ENCODE measurements around the gene PHTF2. TPM values are rescaled to one million over a fixed set of nuclear protein-coding genes. Genes with fewer than 3 reads are reported as not detected.
A peak's percentile ranks its signal among the peaks of the same experiment; 100 is the strongest.

The PHTF2 gene
- total and polyA plus RNA-seq, 7 donors: 16.7 to 101 (median 51.7) TPM

DNA sequence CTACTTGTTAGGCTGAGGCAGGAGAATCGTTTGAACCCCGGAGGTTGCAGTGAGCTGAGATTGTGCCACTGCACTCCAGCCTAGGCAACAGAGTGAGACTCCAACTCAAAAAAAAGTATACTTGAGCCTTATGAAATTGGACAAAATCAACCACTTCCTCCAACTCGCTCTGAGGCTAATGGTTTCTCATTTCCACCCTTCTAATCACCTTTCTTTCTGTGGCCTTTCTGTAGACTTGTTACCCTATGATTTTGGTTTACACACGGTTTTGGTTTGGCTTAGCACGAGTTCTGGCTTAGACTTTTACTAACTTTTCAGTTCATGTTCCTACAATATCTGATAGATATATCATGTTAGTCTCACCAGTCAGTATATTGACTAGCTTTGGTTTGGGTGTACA, 152.0 kb downstream of the PHTF2 start:
- peaks cover 0 to 46% of the 10 kb centered on the region in 2 donors for H3K36me3 ChIP-seq (ENCODE audit: insufficient read depth in 1 of 2, low read depth in 1 of 2)
- H3K4me3 ChIP-seq: no peak overlapping the region
- no peaks in the 10 kb centered on the region for H3K9me3 ChIP-seq
- 95 to 97% (median 95%) methylated on average over 5 of the region's 5 CpGs for WGBS, 3 donors
- H3K27ac ChIP-seq: no peak overlapping the region
- no peaks in the 10 kb centered on the region for H3K27me3 ChIP-seq (ENCODE audit: insufficient read depth in 3 of 3, low read length in 2 of 3)
- no peaks in the 10 kb centered on the region for H3K4me1 ChIP-seq
- intact Hi-C loops (cut with DNase I): no loop called here
- ATAC-seq: no peak
- TF ChIP-seq, protein P1, sequence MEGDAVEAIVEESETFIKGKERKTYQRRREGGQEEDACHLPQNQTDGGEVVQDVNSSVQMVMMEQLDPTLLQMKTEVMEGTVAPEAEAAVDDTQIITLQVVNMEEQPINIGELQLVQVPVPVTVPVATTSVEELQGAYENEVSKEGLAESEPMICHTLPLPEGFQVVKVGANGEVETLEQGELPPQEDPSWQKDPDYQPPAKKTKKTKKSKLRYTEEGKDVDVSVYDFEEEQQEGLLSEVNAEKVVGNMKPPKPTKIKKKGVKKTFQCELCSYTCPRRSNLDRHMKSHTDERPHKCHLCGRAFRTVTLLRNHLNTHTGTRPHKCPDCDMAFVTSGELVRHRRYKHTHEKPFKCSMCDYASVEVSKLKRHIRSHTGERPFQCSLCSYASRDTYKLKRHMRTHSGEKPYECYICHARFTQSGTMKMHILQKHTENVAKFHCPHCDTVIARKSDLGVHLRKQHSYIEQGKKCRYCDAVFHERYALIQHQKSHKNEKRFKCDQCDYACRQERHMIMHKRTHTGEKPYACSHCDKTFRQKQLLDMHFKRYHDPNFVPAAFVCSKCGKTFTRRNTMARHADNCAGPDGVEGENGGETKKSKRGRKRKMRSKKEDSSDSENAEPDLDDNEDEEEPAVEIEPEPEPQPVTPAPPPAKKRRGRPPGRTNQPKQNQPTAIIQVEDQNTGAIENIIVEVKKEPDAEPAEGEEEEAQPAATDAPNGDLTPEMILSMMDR (IDR thresholded peaks at IDR 0.05): no peak
- no peak for DNase-seq

DNA sequence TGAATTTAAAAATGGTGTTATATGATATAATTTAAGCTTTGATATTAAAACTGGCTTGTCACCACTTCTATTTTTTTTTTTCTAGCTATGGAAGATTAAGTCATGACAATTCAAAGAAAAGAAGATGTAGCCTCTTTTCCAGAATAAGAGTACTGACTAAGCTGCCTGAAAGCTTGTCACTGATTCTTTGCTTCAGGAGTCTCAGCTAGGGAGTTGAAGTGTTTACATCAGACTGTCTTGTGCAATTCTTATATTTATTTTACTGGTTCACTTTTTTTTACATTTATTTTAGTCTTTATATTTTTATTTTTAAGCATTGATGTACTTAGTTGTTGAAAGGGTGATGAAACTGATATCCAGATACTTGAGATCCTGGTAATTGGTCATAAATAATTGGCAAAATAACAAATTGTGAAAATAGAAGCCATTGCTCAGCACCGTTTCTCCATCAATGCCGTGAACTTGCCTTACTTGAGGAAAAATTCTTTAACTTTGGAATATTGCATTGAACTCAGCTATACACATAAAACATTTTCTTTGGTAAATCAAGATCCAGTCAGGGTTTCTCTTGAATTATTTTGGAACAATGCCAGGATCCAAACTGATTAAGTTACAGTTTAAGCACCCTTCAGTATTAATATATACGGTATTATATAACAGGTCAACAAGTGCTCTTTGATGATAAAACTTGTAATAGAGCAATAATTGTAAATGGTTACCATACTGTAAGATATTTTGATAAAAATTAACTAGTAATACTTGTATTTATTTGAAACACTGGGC, 156.4 kb downstream of the PHTF2 start:
- no peak for DNase-seq
- Histone ChIP-seq H3K27ac (no peak overlapping the region), H3K4me1 (no peaks in the 10 kb centered on the region), H3K36me3 (ENCODE audit: insufficient read depth in 1 of 2, low read depth in 1 of 2) (peaks cover 0 to 59% of the 10 kb centered on the region in 2 donors), H3K27me3 (ENCODE audit: insufficient read depth in 3 of 3, low read length in 2 of 3) (no peaks in the 10 kb centered on the region), H3K9me3 (no peaks in the 10 kb centered on the region), H3K4me3 (no peak overlapping the region)
- TF ChIP-seq, protein P1 (IDR thresholded peaks at IDR 0.05): no peak
- intact Hi-C loops (cut with DNase I): no loop called here
- ATAC-seq: peak in 1 of 4 donors; percentile 51
- WGBS, 3 donors: 42 to 68% (median 52%) methylated on average over 3 of the region's 3 CpGs

DNA sequence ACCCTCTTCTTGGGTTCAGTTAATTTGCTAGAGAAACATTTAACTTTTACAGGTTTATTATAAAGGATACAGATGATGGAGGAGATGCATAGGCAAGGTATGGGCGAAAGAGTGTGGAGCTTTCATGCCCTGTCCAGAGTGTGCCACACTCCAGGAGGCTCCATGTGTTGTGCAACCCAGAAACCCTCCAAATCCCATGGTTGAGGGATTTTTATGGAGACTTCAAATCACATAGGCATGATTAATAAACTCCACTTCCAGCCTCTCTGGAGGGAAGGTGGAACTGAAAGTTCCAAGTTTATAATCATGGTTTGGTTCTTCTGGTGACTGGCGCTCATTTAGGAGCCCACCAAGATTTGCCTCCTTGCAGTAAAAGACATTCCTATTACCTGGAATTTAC, 159.9 kb downstream of the PHTF2 start:
- no peak overlapping the region for H3K4me3 ChIP-seq
- H3K4me1 ChIP-seq: no peaks in the 10 kb centered on the region
- TF ChIP-seq, protein P1 (IDR thresholded peaks at IDR 0.05): no peak
- H3K27ac ChIP-seq: no peak overlapping the region
- H3K9me3 ChIP-seq: no peaks in the 10 kb centered on the region
- ATAC-seq (no peak), DNase-seq (no peak)
- peaks cover 0 to 28% of the 10 kb centered on the region in 2 donors for H3K36me3 ChIP-seq (ENCODE audit: insufficient read depth in 1 of 2, low read depth in 1 of 2)
- WGBS, 3 donors: 96 to 100% (median 99%) methylated on average over 2 of the region's 2 CpGs
- no peaks in the 10 kb centered on the region for H3K27me3 ChIP-seq (ENCODE audit: insufficient read depth in 3 of 3, low read length in 2 of 3)
- intact Hi-C loops (cut with DNase I): no loop called here

DNA sequence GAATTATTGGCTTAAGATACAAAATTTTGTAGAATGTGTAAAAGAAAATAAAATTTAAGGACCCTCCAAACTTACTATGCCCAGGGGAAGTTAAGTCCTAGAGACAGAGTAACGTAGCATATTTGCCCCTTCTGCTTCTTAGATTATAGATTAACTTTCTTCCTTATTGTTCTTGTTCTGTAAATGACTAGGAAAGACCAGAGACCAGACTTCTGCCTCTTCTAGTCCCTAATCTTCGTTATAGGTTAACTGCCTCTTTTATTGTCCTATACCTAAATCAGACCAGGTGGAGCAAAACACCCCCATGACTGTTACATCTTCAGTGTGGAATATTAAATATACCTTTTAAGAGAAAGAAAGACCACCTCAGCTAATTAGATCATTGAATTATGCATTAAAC, 160.5 kb downstream of the PHTF2 start:
- ATAC-seq (no peak), DNase-seq (no peak)
- TF ChIP-seq, protein P1 (IDR thresholded peaks at IDR 0.05): no peak
- no peak overlapping the region for H3K4me3 ChIP-seq
- peaks cover 0 to 23% of the 10 kb centered on the region in 2 donors for H3K36me3 ChIP-seq (ENCODE audit: insufficient read depth in 1 of 2, low read depth in 1 of 2)
- no peaks in the 10 kb centered on the region for H3K9me3 ChIP-seq
- intact Hi-C loops (cut with DNase I): no loop called here
- H3K27ac ChIP-seq: no peak overlapping the region
- WGBS, 3 donors: 90 to 93% (median 92%) methylated on average over 2 of the region's 2 CpGs
- H3K27me3 ChIP-seq (ENCODE audit: insufficient read depth in 3 of 3, low read length in 2 of 3): no peaks in the 10 kb centered on the region
- no peaks in the 10 kb centered on the region for H3K4me1 ChIP-seq

DNA sequence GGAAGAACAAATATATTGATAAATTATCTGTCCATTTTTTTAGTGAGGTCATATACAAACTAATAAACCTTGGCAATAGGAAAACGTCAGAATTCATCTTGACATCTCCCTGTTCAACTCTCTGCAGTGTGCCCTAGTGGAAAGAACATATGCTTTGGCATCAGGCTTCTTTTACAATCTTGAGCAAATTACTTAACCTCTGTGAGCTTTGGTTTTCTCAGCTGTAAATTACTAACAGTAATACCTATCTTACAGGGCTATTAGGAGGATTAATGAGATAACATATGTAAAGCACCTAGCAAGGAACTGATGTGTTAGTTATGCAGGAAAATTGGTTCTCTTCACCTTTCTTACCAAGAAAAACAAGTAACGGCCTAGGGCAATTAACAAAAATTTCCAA, 161.8 kb downstream of the PHTF2 start:
- TF ChIP-seq, protein P1 (IDR thresholded peaks at IDR 0.05): no peak
- Histone ChIP-seq H3K27me3 (ENCODE audit: insufficient read depth in 3 of 3, low read length in 2 of 3) (no peaks in the 10 kb centered on the region), H3K9me3 (no peaks in the 10 kb centered on the region), H3K4me1 (no peaks in the 10 kb centered on the region), H3K4me3 (no peak overlapping the region), H3K36me3 (ENCODE audit: insufficient read depth in 1 of 2, low read depth in 1 of 2) (peaks cover 0 to 15% of the 10 kb centered on the region in 2 donors), H3K27ac (no peak overlapping the region)
- intact Hi-C loops (cut with DNase I): no loop called here
- DNase-seq (no peak), ATAC-seq (no peak)
- WGBS, 3 donors: 75 to 80% (median 77%) methylated on average over 2 of the region's 2 CpGs

Measured in psoas muscle (tissue), 8 donors.